Measurements from ENCODE around the gene ZBED5. TPM values are rescaled to one million over a fixed set of nuclear protein-coding genes. Genes with fewer than 3 reads are reported as not detected.
"Not testable (repeated sequence)": the region's sequence is repeated elsewhere in the genome, so short reads cannot be mapped to it uniquely, and the experiment has no call there.

The ZBED5 gene
- total and polyA plus RNA-seq, 2 donors, result 29.2 to 73.8 TPM

DNA sequence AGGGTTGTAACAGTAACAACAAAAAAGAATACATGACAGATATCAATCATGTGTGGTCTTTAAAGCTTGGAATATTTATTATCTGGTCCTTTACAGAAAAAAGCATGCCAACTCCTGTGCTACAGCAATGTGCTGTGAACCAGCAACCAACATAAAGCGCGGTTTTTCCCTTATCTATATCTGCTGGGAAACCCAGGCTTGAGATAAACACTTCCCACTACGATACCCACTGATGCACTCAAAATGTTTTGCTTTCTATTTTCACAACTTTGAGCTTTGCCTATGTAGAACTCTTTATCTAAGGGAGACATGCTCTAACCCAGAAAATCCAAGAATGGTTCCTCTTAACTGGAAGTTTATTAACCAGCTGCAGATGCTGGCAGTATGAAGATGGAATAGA is 19.0 kb downstream of the ZBED5 start:
- WGBS, result 27% methylated on average over 3 of the region's 3 CpGs
- no peak overlapping the region for H3K4me3 ChIP-seq (ENCODE audit: low read depth, low read length)
- no peak overlapping the region for H3K27ac ChIP-seq (ENCODE audit: low read depth)
- no peaks in the 10 kb centered on the region for H3K36me3 ChIP-seq (ENCODE audit: insufficient read depth)
- H3K4me1 ChIP-seq (ENCODE audit: insufficient read depth), result no peaks in the 10 kb centered on the region
- no peak for DNase-seq (ENCODE audit: extremely low spot score)

DNA sequence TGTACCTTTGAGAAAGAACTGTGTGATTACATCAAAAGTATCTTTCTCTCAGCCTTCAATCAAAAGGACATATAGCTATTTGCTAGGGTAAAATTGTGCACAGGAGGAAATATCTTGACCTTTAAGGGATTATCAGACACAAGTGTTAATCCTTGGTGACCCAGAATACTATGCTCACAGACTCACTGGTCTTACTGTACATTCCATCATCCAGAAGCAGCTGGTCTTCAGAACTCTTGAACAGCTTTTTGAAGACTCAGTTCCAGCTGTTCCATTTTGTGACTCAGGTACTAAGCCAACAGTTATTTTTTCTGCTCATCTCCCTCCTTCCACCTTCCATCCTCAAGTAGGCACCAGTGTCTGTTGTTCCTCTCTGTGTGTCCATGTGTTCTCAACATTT is 19.8 kb downstream of the ZBED5 start:
- Histone ChIP-seq H3K4me3 (ENCODE audit: low read depth, low read length) (no peak overlapping the region), H3K4me1 (ENCODE audit: insufficient read depth) (no peaks in the 10 kb centered on the region), H3K27ac (ENCODE audit: low read depth) (no peak overlapping the region), H3K36me3 (ENCODE audit: insufficient read depth) (no peaks in the 10 kb centered on the region)
- DNase-seq (ENCODE audit: extremely low spot score), result no peak

DNA sequence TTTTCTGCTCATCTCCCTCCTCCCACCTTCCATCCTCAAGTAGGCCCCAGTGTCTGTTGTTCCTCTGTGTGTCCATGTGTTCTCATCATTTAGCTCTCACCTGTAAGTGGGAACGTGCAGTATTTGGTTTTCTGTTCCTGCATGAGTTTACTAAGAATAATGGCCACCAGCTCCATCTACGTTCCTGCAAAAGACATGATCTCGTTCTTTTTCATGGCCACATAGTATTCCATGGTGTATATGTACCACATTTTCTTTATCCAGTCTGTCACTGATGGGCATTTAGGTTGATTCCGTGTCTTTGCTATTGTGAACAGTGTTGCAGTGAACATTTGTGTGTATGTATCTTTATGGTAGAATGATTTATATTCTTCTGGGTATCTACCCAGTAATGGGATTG is 21.0 kb downstream of the ZBED5 start:
- H3K4me3 ChIP-seq (ENCODE audit: low read depth, low read length); H3K36me3 ChIP-seq (ENCODE audit: insufficient read depth); H3K4me1 ChIP-seq (ENCODE audit: insufficient read depth); DNase-seq (ENCODE audit: extremely low spot score); H3K27ac ChIP-seq (ENCODE audit: low read depth): not testable (repeated sequence)
- 91% methylated on average over 4 of the region's 4 CpGs for WGBS

DNA sequence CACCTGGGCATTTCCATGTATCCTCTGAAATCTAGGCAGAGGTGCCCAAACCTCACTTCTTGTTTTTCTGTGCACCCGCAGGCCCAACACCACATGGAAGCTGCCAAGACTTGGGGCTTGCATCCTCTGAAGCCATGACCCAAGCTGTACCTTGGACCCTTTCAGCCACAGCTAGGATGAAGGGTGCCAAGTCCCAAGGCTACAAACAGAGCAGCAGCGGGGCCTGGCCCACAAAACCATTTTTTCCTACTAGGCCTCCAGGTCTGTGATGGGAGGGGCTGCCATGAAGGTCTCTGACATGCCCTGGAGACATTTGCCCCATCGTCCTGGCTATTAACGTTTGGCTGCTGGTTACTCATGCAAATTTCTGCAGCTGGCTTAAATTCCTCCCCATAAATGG is 28.7 kb downstream of the ZBED5 start:
- WGBS, result 93% methylated on average over 4 of the region's 4 CpGs
- Histone ChIP-seq H3K4me1 (ENCODE audit: insufficient read depth) (no peaks in the 10 kb centered on the region), H3K4me3 (ENCODE audit: low read depth, low read length) (no peak overlapping the region), H3K36me3 (ENCODE audit: insufficient read depth) (no peaks in the 10 kb centered on the region), H3K27ac (ENCODE audit: low read depth) (no peak overlapping the region)
- no peak for DNase-seq (ENCODE audit: extremely low spot score)

DNA sequence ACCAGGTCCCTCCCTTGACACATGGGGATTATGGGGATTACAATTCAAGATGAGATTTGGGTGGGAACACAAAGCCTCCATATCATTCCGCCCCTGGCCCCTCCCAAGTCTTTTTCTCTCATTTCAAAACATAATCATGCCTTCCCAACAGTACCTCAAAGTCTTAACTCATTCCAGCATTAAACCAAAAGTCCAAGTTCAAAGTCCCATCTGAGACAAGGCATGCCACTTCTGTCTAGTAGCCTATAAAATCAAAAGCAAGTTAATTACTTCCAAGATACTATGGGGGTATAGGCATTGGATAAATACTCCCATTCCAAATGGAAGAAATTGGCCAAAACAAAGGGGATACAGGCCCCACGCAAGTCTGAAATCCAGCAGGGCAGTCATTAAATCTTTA is 29.5 kb downstream of the ZBED5 start:
- Histone ChIP-seq H3K4me1 (ENCODE audit: insufficient read depth) (no peaks in the 10 kb centered on the region), H3K4me3 (ENCODE audit: low read depth, low read length) (no peak overlapping the region), H3K36me3 (ENCODE audit: insufficient read depth) (no peaks in the 10 kb centered on the region), H3K27ac (ENCODE audit: low read depth) (no peak overlapping the region)
- WGBS, result 98% methylated on average over 2 of the region's 2 CpGs
- DNase-seq (ENCODE audit: extremely low spot score), result no peak

DNA sequence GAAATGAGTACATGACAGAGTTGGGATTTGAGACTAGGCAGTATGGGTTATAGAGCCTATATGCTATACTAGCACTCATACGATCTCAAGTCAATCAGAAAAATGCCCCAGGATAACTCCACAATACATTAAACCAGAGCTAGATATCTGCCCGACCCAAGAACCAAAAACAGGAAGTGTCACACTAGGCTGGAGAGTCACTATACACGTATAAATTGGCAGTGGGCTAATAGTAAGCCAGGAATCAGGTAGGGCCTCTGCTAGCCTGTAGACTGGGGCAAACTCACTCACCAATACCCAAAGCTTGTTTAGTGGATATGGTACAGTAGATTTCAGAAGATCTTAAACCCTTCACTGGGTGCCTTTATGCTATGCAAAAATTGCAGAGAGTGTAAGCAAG is 33.0 kb downstream of the ZBED5 start:
- Histone ChIP-seq H3K27ac (ENCODE audit: low read depth) (no peak overlapping the region), H3K4me1 (ENCODE audit: insufficient read depth) (no peaks in the 10 kb centered on the region), H3K4me3 (ENCODE audit: low read depth, low read length) (no peak overlapping the region), H3K36me3 (ENCODE audit: insufficient read depth) (peaks cover 1% of the 10 kb centered on the region)
- 69% methylated on average over 3 of the region's 3 CpGs for WGBS
- DNase-seq (ENCODE audit: extremely low spot score), result no peak

DNA sequence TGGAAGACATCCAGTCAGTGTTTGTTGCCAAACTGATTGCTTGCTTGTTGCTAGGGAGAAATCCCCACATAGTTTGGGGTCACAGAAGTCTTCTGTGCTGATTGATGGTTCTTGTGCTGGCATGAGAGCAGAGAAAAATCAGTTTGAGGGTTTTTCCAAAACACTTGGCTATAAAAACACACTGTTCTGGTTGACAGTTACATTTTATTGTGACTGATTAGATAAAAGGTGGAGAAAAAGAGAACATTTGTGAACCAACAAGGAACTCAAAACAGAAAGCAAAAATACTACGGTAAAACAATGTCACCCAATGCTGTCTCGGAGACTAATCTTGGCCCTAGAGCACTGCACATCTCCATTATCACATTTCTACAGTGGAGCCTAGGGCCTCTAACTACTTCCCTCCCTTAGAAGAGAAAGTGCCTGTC is 34.7 kb downstream of the ZBED5 start:
- H3K4me3 ChIP-seq (ENCODE audit: low read depth, low read length), result no peak overlapping the region
- no peak overlapping the region for H3K27ac ChIP-seq (ENCODE audit: low read depth)
- WGBS, result 60% methylated on average over 2 of the region's 2 CpGs
- DNase-seq (ENCODE audit: extremely low spot score), result no peak
- H3K36me3 ChIP-seq (ENCODE audit: insufficient read depth), result peaks cover 1% of the 10 kb centered on the region
- H3K4me1 ChIP-seq (ENCODE audit: insufficient read depth), result no peaks in the 10 kb centered on the region

DNA sequence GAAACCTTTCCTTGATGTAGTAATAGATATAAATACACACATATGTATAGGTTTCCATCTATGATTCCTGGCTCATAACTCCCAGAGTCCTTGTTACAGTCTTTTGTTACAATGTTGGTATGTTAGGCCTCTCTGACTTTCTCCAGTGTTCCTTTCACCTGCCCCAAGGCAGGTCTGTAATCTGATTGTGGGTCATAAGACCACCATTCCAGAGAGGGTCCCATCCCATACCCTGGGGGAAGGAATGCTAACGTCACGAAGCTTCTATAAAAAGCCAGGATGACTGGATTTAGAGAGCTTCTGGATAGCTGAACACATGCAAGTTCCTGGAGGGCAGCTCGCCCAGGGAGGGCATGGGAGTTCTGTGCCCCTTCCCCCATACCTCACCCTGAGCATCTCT is 35.4 kb downstream of the ZBED5 start:
- not testable (repeated sequence) for H3K36me3 ChIP-seq (ENCODE audit: insufficient read depth); H3K4me3 ChIP-seq (ENCODE audit: low read depth, low read length); H3K27ac ChIP-seq (ENCODE audit: low read depth); DNase-seq (ENCODE audit: extremely low spot score); H3K4me1 ChIP-seq (ENCODE audit: insufficient read depth)
- 80% methylated on average over 3 of the region's 3 CpGs for WGBS

DNA sequence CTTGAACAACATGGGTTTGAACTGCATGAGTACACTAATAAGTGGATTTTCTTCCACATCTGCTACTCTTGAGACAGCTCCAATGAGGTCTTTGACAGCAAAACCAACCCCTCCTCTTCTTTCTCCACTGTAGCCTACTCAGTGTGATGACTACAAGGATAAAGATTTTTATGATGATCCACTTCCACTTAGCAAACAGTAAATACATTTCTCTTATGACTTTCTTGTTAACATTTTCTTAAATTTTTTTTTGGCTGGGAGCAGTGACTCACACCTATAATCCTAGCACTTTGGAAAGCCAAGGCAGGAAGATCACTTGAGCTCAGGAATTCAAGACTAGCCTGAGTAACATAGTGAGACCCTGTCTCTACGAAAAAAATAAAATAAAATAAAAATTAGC is 39.3 kb downstream of the ZBED5 start:
- H3K36me3 ChIP-seq (ENCODE audit: insufficient read depth), result peaks cover 1% of the 10 kb centered on the region
- H3K4me3 ChIP-seq (ENCODE audit: low read depth, low read length), result no peak overlapping the region
- no peak for DNase-seq (ENCODE audit: extremely low spot score)
- no peak overlapping the region for H3K27ac ChIP-seq (ENCODE audit: low read depth)
- WGBS, result 58% methylated on average over 1 of the region's 1 CpG
- H3K4me1 ChIP-seq (ENCODE audit: insufficient read depth), result no peaks in the 10 kb centered on the region

DNA sequence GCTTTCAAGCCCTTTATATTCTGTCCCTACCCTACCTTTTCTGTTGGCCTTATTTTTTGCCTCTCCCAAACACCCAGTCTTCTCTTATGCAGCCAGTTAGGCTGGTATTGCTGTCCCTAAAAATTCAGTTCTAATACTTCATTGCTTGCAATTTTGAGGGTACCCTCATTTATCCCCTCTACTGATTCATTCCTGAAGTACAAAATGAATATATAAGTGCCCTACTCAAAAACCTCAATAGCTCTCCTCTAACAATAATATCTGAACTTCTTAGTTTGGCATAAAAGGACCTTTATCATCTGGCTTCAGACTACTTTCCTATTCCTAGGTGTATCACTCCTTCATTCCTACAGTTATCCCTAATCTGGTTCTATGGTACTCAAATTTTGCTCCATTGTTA is 43.9 kb downstream of the ZBED5 start:
- H3K27ac ChIP-seq (ENCODE audit: low read depth), result no peak overlapping the region
- H3K36me3 ChIP-seq (ENCODE audit: insufficient read depth), result no peaks in the 10 kb centered on the region
- no peak for DNase-seq (ENCODE audit: extremely low spot score)
- no peaks in the 10 kb centered on the region for H3K4me1 ChIP-seq (ENCODE audit: insufficient read depth)
- no peak overlapping the region for H3K4me3 ChIP-seq (ENCODE audit: low read depth, low read length)

DNA sequence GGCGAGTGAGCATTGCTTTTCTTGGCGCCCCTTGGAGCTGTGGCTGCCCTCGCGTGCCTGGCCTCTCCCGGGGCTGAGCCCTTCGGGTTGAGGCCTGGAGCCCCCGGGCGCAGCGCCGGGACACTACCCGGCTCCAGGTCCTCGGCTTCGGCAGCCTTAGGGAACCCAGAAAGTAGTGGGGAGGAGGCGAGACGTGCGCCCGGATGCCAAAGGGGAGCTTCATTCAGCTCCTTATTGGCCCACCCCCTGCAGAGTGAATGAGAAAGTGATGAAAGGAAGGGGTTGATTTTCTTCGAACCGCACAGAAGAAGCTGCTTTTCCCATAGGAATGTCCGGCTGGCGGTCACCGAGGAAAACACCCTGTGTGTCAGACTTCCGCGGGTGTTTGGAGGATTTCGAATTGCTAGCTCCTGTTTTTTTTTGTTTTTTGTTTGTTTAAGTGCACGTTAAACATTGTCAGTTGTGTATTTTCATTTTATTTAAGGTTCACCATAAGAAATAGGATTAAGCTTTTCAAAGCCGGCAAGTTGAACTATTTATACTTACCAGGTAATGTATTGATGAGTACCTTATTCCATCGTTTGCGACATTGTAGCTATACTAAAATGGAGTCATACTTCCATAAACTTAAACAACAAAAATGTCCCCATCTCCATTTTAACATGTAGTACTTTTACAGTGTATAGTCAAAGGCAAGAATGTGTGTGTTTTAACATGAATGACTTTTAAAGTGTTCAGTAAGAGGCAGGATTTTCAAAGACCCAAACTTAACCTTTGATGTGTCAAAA is 48.3 kb downstream of the ZBED5 start:
- 3% methylated on average over 29 of the region's 29 CpGs for WGBS
- DNase-seq (ENCODE audit: extremely low spot score), result no peak
- peak overlapping the region; percentile 52 for H3K4me3 ChIP-seq (ENCODE audit: low read depth, low read length)
- peaks cover 7% of the 10 kb centered on the region for H3K36me3 ChIP-seq (ENCODE audit: insufficient read depth)
- H3K4me1 ChIP-seq (ENCODE audit: insufficient read depth), result no peaks in the 10 kb centered on the region
- peak overlapping the region; percentile 93 for H3K27ac ChIP-seq (ENCODE audit: low read depth)

DNA sequence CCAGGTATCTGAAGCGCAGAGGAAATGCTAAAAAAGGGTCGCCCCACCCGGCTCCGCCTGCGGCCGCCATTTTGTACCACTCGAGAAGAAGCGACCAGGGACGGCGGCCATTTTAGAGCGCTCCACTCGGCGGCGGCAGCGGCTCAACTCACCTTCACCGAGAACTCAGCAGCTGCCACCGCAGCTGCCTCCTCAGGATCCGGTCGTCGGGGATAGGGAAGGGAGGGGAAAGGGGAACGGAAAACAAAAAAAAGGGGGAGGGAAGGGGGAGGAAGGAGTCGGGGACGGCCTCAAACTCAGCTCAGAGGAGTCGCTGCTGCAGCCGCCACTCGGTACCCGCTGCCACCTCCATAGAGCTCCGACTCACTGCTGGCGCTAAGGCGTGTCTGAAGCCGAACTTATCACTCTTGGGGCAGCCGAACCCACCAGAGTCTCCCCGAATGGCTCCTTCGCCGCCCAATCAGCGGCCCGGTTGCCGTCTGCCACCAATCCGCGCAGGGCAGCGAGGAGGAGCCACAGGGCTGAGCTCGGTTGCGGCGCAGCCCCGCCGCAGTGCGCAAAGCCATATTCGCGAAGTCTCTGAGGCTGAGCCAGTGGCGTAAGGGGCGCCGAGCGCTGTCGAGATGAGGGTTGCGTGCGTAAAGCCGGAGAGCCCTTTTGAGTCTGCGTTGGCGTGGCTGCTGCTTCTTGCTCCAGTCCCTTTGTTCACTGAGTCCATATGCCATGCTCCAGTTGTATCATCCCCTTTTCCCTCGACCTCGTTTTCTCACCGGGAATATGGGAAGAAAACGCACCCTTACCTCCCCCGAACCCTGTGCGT is 49.1 kb downstream of the ZBED5 start, which contains the start of gene EIF4G2:
TSS of gene EIF4G2 (minus strand) at position 374 of the 820 bp plus-strand sequence.
- WGBS, result under 1% methylated on average over 65 of the region's 65 CpGs
- Histone ChIP-seq H3K36me3 (ENCODE audit: insufficient read depth) (peaks cover 9% of the 10 kb centered on the region), H3K4me3 (ENCODE audit: low read depth, low read length) (peak within 1 kb of the TSS; percentile 98), H3K27ac (ENCODE audit: low read depth) (peak within 1 kb of the TSS; percentile 98), H3K4me1 (ENCODE audit: insufficient read depth) (no peaks in the 10 kb centered on the region)
- peak; percentile 97 for DNase-seq (ENCODE audit: extremely low spot score)

DNA sequence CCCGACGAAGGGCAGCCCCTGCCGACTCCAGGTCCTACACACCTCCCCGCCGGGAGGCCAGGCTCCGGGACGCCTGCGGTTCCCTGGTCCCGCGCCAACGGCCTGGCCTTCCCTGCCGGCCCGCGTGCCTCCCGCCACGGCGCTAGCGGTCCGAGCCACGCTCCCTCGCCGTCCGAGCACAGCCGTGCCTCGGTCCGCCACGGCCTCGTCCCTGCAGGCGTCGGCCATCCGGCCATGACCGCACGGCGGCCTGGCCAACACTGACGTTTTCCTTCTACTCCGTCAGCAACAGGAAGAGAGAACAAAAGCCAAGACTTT is 49.7 kb downstream of the ZBED5 start:
- under 1% methylated on average over 36 of the region's 36 CpGs for WGBS
- no peak for DNase-seq (ENCODE audit: extremely low spot score)
- H3K4me1 ChIP-seq (ENCODE audit: insufficient read depth), result no peaks in the 10 kb centered on the region

More for the DNA sequence above, 49.7 kb downstream of the ZBED5 start:
- Histone ChIP-seq H3K27ac (ENCODE audit: low read depth) (peak overlapping the region; percentile 98), H3K36me3 (ENCODE audit: insufficient read depth) (peaks cover 12% of the 10 kb centered on the region), H3K4me3 (ENCODE audit: low read depth, low read length) (peak overlapping the region; percentile 98)
